Stimulated activated CD8-positive, alpha-beta memory T cell treated with anti-CD3 and anti-CD28 coated beads, Interleukin-15, amount 100 ng/mL, for 48 hours (primary cell): ENCODE measurements around the gene CACNA1C.
A peak's percentile ranks its signal among the peaks of the same experiment; 100 is the strongest.
"Not testable (repeated sequence)": the region's sequence is repeated elsewhere in the genome, so short reads cannot be mapped to it uniquely, and the experiment has no call there.

Experiments
- DNase-seq, 2 donors: peaks; one replicate each; pipeline ENCODE4 v3.0.0-alpha.2; 2020; ENCODE audit warnings: low read depth in 2 of 2

CACNA1C gene

DNA sequence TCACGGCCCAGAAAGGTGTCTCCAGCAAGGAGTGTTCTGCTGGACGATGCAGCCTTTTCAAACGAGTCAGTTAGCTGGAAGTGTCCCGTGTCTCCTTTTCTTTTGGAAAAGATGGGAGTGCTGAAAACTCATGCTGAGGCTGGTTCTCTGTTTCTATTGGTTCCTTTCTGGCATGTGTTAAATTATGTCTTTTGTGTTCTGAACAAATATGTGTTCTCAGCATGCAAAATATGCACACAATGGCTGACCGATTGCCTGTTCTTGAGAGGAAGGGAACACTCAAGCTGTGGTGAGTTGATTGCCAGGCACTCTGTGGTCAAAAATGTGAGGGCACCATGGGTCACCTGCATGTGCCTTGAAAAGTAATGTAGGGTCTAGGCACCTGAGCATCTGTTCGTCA is 181.3 kb downstream of the CACNA1C start:
- no peak for DNase-seq

DNA sequence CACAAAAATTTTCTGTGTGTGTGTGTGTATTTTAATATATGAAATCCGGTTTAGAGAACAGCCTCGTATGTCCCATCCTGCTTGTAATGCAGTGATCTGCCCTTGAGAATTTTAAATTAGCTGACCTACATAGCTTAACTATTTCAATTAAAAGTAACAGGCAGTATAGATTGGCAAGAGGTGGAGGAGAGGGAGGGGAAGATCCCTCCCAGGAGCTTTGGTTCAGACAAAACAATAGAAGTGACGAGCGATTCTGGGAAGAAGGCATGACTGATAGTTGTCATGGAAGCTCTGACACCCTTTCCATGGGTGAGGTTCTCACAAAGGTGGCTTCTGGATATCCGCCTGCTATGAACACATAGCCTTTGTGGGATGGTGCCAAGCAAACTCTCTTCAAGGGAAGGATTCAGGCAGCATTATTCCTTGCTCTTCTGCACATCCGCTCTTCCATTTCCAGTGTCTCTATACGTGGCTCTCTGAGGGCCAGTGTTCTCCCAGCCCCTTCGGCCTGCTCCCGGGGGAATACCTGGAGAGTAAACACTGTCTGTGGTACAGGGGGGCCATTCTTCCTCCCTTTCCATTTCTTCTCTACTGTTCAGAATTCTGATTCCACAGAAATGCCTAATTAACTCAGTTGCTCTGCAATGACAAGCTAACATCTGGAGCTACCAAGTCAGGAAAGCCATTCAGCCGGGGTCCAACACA is 182.0 kb downstream of the CACNA1C start:
- DNase-seq: no peak

DNA sequence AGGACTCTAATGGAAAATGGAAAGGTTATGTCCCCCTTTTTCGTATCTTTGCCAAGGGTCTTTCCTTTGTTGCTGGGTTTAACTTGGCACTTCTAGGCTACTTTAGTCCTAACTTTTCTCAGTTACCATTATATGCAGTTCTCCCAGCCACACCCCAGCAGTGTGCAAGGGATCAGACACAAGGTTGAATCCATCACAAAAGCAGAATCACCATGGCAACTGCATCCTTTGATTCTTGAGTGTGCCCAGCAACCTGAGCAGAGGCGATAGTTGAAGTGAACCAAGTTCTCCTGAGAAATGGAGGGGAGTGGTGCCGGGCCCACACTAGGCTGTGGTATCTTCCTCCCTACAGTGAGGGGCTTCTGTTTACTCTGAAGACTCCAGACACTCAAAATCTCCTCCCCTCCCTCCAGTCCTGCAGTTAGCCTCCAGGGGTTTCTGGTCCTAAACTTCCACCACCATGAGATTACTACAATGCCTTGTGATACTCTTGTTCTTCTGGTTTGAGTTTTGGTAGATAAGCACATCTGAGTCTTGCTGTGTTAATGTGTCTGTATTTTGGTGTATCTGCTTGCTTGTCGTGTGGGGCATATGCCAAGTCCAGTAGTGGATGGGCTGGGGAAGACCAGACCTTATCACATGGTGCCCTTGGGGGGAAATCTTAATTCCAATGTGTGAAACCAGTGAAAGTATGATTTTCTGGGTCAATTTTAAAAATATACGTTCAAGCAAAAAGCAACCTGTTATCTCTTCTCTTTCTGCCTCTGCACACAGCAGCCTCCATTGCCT is 183.9 kb downstream of the CACNA1C start:
- DNase-seq: no peak

GRCh38 chr12:2238111-2238510 is 185.3 kb downstream of the CACNA1C start:
- DNase-seq: no peak

DNA sequence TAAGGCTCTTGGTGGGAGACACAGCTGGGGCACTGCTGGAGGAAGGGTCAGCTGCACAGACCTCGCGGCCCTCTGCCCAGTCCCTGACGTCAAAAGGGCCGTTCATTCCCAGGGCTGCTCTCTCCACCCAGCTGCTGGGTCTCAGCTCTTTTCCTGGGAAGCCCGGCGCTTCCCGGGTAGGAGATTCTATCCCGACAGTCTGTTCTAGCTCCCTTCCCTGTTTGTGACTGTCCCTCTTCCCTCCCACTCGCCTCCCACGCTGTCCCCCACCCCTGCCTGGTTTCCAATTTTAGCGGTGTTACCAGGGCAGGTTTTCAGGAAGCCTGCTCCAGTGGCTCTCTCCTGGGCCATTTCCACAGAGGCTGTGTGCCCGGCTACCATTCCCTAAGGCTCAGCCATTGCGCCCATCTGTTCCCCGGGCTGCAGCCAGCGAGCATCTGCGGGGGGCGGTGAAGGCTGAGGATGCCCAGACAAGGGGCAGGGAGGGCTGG is 186.6 kb downstream of the CACNA1C start:
- no peak for DNase-seq

- DNase-seq: no peak
These were observed 187.6 kb downstream of the CACNA1C start for GRCh38 chr12:2240390-2240789.

DNA sequence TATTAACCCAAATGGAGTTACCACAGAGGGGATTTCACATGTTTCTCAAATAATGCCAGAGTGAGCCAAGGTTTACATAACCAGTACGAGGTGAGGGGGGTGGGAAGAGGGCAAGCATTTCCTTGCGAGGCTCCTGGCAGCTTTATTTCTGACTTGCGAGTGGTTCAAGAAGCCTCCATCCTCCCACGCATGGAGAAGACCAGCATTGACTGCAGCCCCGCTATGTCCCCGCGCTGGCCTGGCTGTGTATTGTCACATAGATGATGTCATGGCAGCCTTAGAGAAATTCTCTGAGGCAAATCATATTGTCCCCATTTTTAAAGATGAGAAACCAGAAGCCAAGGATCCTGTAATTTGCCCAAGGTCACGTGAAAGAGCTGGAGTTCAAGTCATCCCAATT is 188.2 kb downstream of the CACNA1C start:
- no peak for DNase-seq

- no peak for DNase-seq
These were observed 189.4 kb downstream of the CACNA1C start for GRCh38 chr12:2242216-2242615.

GRCh38 chr12:2242816-2243215 is 190.0 kb downstream of the CACNA1C start:
- no peak for DNase-seq

- peak in 1 of 2 donors; percentile 9 for DNase-seq
These were observed 190.5 kb downstream of the CACNA1C start for GRCh38 chr12:2243275-2243674.

GRCh38 chr12:2244013-2244861 is 191.4 kb downstream of the CACNA1C start:
- no peak for DNase-seq

DNA sequence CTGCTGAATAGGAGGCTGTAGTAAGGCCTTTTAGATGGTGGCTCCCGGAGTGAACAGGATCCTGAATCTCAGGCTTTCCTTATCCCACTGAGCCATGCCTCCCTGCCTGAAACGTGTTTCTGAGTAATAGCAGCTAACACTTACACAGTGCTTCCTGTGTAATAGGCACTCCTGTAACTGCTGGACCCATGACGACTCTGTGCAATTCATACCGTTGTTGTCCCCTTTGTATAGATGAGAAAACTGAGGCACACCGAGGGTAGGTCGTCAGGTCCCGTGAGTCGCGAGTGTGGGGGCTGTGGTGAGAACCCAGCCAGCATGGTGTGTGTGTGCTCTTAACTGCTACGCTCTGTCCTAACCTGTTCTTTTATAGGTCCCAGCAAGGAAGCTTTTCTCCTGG is 193.6 kb downstream of the CACNA1C start:
- no peak for DNase-seq

- DNase-seq: no peak
These were observed 194.3 kb downstream of the CACNA1C start for GRCh38 chr12:2247120-2247519.

- DNase-seq: no peak
These were observed 194.8 kb downstream of the CACNA1C start for GRCh38 chr12:2247596-2247995.

- no peak for DNase-seq
These were observed 195.5 kb downstream of the CACNA1C start for GRCh38 chr12:2248087-2248900.

- no peak for DNase-seq
These were observed 196.2 kb downstream of the CACNA1C start for GRCh38 chr12:2248901-2249381.

- no peak for DNase-seq
These were observed 198.0 kb downstream of the CACNA1C start for GRCh38 chr12:2250797-2251196.

- no peak for DNase-seq
These were observed 198.9 kb downstream of the CACNA1C start for GRCh38 chr12:2251526-2252209.

- no peak for DNase-seq
These were observed 202.5 kb downstream of the CACNA1C start for GRCh38 chr12:2255311-2255710.

DNA sequence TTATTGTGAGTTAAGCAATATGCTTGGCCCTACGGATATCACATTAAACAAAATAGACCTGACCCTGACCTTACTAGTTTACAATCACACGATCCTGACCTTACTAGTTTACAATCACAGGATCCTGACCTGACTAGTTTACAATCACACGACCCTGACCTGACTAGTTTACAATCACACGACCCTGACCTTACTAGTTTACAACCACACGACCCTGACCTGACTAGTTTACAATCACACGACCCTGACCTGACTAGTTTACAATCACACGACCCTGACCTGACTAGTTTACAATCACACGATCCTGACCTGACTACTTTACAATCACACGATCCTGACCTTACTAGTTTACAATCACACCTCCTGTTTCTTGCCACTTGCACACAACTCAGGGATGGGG is 202.9 kb downstream of the CACNA1C start:
- not testable (repeated sequence) for DNase-seq

DNA sequence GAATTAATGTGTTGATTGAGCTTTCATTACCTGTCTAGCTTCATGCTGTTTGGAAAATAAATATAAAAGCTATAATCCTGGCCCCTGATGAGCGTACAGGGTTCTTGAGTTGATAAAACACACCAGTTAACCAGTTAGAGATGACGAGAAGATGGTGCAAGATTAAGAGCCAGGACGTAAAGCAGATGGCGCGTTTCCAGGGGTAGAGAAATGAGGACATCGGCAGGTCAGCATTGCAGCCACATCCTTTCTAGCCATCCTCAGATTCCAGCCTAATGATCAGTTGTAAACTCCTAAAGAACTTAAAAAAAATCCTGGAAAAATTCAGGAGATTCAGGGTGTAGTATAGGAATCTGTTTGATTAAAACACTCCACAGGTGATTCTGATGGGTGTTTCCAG is 203.7 kb downstream of the CACNA1C start:
- no peak for DNase-seq
